ENCODE results near the gene UBE2D2. TPM values are rescaled to one million over a fixed set of nuclear protein-coding genes. Genes with fewer than 3 reads are reported as not detected.
A peak's percentile ranks its signal among the peaks of the same experiment; 100 is the strongest.

The UBE2D2 gene
- total and polyA plus RNA-seq, 2 of the 4 experiments (the other 2 are of a cell fraction): 26.9 to 35.7 TPM

DNA sequence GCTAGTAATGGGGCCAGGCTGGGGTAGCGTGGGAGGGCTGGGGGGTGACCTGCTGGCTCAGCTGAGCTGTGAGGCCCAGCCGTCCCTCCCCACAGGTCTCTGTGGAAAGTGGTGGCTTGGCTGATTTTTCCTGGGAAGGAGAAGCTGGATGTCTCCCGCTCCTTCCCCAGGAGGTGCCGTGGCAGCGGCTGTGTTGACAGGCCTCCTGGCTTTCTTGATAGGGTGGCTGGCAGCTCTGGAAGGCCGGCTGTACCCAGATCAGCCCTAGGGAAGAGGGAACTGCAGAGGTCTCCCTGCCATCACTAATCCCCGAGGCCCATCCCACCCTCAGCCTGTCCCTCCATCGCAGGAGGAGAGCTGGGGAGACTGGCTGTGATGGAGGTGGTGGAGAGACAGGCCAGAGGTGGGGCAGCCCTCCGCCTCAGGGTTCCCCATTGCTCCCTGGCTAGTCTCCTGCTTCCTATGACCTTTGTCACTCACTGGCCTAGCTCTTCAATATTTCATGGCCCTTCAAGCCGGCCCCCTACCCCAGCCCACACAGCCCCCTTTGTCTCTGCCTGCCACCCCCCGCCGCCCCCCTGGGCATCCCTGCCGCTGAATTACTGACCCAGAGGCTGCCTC is 93.8 kb downstream of the UBE2D2 start:
- ChIA-PET CTCF (interaction anchor here (0.6 to 1.8 kb wide), 4 partner anchors 21 to 111 kb away, joined by 3 to 7 read pairs (median 3); no protein-coding TSS in a partner anchor), POLR2A (ENCODE audit: unreplicated experiment) (interaction anchor here (0.6 kb wide), 1 partner anchor 88 kb away, joined by 3 read pairs; no protein-coding TSS in a partner anchor)
- TF ChIP-seq FOS (IDR thresholded peaks at IDR 0.05; ENCODE audit: low read depth, low read length) (no peak), MAZ (IDR thresholded peaks at IDR 0.05; ENCODE audit: borderline replicate concordance, low read depth, low read length) (0 out of 2 replicates have a peak, but pooled peaks have one; percentile 3)
- H3K23ac ChIP-seq (ENCODE audit: low read depth, low read length): peak overlapping the region; percentile 99
- ATAC-seq (ENCODE audit: low read depth) (no peak), DNase-seq (no peak)
- H3K9me1 ChIP-seq (ENCODE audit: insufficient read depth, low read length): peaks cover 49% of the 10 kb centered on the region
- H2BK20ac ChIP-seq (ENCODE audit: low read depth, low read length): peak overlapping the region; percentile 95
- BruUV-seq (replicated peaks): no TSS peak
- intact Hi-C loops (cut with micrococcal nuclease): no loop called here
- H3K79me1 ChIP-seq (ENCODE audit: low read depth in 1 of 2, low read length in 2 of 2): peaks cover 29 to 91% of the 10 kb centered on the region in 2 experiments
- peak overlapping the region; percentile 87 for H3K27ac ChIP-seq (ENCODE audit: insufficient read depth, low read length)
- in situ Hi-C loops (cut with MboI; ENCODE audit: low sequenced_read_pairs): no loop called here
- peaks cover 16% of the 10 kb centered on the region for H4K20me1 ChIP-seq (ENCODE audit: insufficient read depth, low read length)
- peak overlapping the region; percentile 99 for H2BK120ac ChIP-seq (ENCODE audit: low read depth, low read length)
- H3K56ac ChIP-seq (ENCODE audit: extremely low read depth, insufficient read depth, low read length): peak overlapping the region; percentile 90; the same call in 1 of the 2 replicates
- peaks cover 73% of the 10 kb centered on the region for H3K4me1 ChIP-seq (ENCODE audit: control insufficient read depth, insufficient read depth, low read length)
- peak overlapping the region; percentile 87 to 99 for H4K8ac ChIP-seq (ENCODE audit: low read depth in 2 of 2, low read length in 2 of 2)
- H3K18ac ChIP-seq (ENCODE audit: low read depth, low read length): peak overlapping the region; percentile 83
- H2BK15ac ChIP-seq (ENCODE audit: low read depth, low read length): peak overlapping the region; percentile 100
- peak overlapping the region; percentile 48; the same call in 1 of the 2 replicates for H3K4me2 ChIP-seq (ENCODE audit: low read depth, low read length)
- H4K91ac ChIP-seq (ENCODE audit: insufficient read depth, low read depth, low read length): peak overlapping the region; percentile 100
- H3K4ac ChIP-seq (ENCODE audit: low read depth, low read length): peak overlapping the region; percentile 100
- H2AFZ ChIP-seq (replicated peaks; ENCODE audit: low read length, poor library complexity): peak overlapping the region; percentile 89
- peak overlapping the region; percentile 77 for H4K5ac ChIP-seq (ENCODE audit: low read depth, low read length)
- dilution Hi-C loops (cut with HindIII; ENCODE audit: low sequenced_read_pairs, unreplicated experiment): no loop called here
- H2AK5ac ChIP-seq (ENCODE audit: low read depth, low read length): peak overlapping the region; percentile 100
- peak overlapping the region; percentile 67 for H3K9ac ChIP-seq (ENCODE audit: low read depth, low read length)
- peak overlapping the region; percentile 86 for H2BK5ac ChIP-seq (ENCODE audit: low read depth, low read length, poor library complexity, severe bottlenecking)
- H3K9me3 ChIP-seq (ENCODE audit: control insufficient read depth, insufficient read depth, low read length): no peaks in the 10 kb centered on the region
- no peaks in the 10 kb centered on the region for H3K36me3 ChIP-seq (ENCODE audit: control insufficient read depth, insufficient read depth, low read length)
- no peak overlapping the region for H3K4me3 ChIP-seq (ENCODE audit: insufficient read depth, low read depth, low read length)
- no peaks in the 10 kb centered on the region for H3K27me3 ChIP-seq (ENCODE audit: control insufficient read depth, insufficient read depth, low read length)
- H3K14ac ChIP-seq (replicated peaks; ENCODE audit: low read depth, low read length): peak overlapping the region; percentile 99
- peak overlapping the region; percentile 95 for H2AK9ac ChIP-seq (replicated peaks; ENCODE audit: low read depth, low read length, poor library complexity)
- WGBS, 2 experiments (ENCODE audit: extremely low coverage in 2 of 2, insufficient read length in 1 of 2): no CpG with 5 or more reads among the region's 13 CpGs
